Posterior vena cava (tissue), 2 donors: ENCODE data around the gene PLLP. TPM values are rescaled to one million over a fixed set of nuclear protein-coding genes. Genes with fewer than 3 reads are reported as not detected.
A peak's percentile ranks its signal among the peaks of the same experiment; 100 is the strongest.

Experiments
- DNase-seq: peaks from one replicate; pipeline ENCODE4 v3.0.0-alpha.2; 2020; ENCODE audit warnings: low spot score
- intact Hi-C, 2 donors: fragments of 100-400 bp; cut with DNase I; formaldehyde crosslinking; loops; one replicate each; pipeline versions ENCODE4 v1.14.1 to v1.14.2; 2022 to 2023
- long read RNA-seq, 2 donors: library from polyadenylated mRNA; unstranded; transcript quantifications; one replicate each; pipeline ENCODE4 v2.0.0, GENCODE V29; 2020 to 2021
- total RNA-seq, 2 donors: library from RNA; stranded (reverse); fragmentation: NEBNext Ultra II Directional; extraction: Animal tissue kit (Norgen Biotek cat#: 25700); gene quantifications; one replicate each; pipeline ENCODE4 v1.2.1, GENCODE V29; 2021
- donor health status: DM: yes; HTN: yes; CAD: no.
- donor health status: DM: yes; HTN: yes; CAD: no.

The PLLP gene, protein sequence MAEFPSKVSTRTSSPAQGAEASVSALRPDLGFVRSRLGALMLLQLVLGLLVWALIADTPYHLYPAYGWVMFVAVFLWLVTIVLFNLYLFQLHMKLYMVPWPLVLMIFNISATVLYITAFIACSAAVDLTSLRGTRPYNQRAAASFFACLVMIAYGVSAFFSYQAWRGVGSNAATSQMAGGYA
- total RNA-seq, result 1 to 10 TPM; 1.7 to 3.8 TPM
- long read RNA-seq, donor 1, partial matches to known transcripts, result 0 of 1 reads
- long read RNA-seq, donor 1, other reads (novel, unspliced or antisense), result 0 of 1 reads
- long read RNA-seq, donor 2, transcript PLLP-201 (4 exons, 1,512 nt), result major isoform, 12 of 12 reads
- long read RNA-seq, donor 2, partial matches to known transcripts, result 0 of 12 reads
- long read RNA-seq, donor 2, other reads (novel, unspliced or antisense), result 0 of 12 reads

GRCh38 chr16:57284209-57284951 is at the start of gene PLLP:
Gene PLLP, minus strand, starts transcription at chr16:57284672. Its CDS starts 132 bp downstream, at chr16:57284540.
- intact Hi-C loops, result no loop called here
- DNase-seq, result no peak

GRCh38 chr16:57333402-57333801 is 48.9 kb upstream of the PLLP start:
- intact Hi-C loops, result loop anchor here in 1 of 2 donors (5.0 kb wide), 1 partner anchor 34 kb away; no protein-coding TSS in a partner anchor
- no peak for DNase-seq

DNA sequence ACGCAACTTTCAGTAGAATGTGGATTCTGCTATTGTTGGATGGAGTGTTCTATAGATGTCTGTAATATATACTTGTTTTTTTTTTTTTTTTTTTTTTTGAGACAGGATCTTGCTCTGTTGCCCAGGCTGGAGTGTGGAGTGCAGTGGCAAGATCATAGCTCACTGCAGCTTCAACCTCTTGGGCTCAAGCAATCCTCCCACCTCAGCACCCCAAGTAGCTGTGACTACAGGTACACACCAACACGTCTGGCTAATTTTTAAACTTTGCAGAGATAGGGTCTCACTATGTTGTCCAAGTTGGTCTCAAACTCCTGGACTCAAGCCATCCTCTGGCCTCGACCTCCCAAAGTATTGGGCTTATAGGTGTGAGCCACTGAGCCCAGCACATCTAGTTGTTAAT is 46.9 kb upstream of the PLLP start:
- intact Hi-C loops, result loop anchor here in 1 of 2 donors (5.0 kb wide), 1 partner anchor 36 kb away; no protein-coding TSS in a partner anchor
- DNase-seq, result no peak

DNA sequence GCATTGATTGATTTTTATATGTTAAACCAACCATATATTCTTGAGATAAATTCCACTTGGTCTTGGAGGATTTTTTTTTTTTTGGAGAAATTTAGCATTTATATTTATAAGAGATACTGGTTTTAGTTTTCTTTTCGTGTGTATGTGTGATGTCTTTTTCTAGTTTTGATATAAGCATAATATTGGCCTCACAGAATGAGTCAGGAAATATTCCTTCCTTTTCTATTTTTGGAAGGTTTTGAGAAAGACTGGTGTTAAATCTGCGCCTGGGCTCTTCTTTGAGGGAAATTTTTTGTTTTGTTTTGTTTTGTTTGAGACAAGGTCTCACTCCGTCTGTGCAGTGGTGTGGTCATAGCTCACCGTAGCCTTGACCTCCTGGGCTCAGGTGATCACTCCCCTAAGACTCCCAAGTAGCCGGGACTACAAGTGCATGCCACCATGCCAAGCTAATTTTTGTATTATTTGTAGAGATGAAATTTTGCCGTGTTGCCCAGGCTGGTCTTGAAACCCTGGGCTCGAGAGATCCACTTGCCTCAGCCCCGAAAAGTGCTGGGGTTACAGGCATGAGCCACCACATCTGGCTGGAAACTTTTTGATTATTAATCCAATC is 45.4 kb upstream of the PLLP start:
- no peak for DNase-seq
- intact Hi-C loops, result loop anchor here in 1 of 2 donors (5.0 kb wide), 1 partner anchor 37 kb away; no protein-coding TSS in a partner anchor

DNA sequence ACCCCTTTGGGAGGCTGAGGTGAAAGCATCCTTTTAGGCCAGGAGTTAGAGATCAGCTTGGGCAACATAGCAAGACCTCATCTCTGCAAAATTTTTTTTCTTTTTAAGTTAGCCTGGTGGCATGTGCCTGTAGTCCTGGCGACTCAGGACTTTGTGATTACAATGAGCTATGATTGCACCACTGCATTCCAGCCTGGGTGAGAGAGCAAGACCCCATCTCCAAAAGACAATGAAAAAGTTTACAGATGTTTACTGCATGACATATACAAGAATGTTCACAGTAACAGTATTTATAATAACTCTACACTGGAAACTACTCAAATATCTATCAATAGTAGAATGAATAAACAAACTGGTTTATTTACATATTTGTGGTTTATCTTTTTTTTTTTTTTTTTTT is 41.0 kb upstream of the PLLP start:
- DNase-seq, result no peak
- intact Hi-C loops, result no loop called here

- intact Hi-C loops, result no loop called here
- DNase-seq, result no peak
These were observed 40.3 kb upstream of the PLLP start for GRCh38 chr16:57324749-57325148.

GRCh38 chr16:57319646-57320045 is 35.2 kb upstream of the PLLP start:
- DNase-seq, result no peak
- intact Hi-C loops, result no loop called here

- peak; percentile 58 for DNase-seq
- intact Hi-C loops, result no loop called here
These were observed 33.9 kb upstream of the PLLP start for GRCh38 chr16:57318240-57318970.

DNA sequence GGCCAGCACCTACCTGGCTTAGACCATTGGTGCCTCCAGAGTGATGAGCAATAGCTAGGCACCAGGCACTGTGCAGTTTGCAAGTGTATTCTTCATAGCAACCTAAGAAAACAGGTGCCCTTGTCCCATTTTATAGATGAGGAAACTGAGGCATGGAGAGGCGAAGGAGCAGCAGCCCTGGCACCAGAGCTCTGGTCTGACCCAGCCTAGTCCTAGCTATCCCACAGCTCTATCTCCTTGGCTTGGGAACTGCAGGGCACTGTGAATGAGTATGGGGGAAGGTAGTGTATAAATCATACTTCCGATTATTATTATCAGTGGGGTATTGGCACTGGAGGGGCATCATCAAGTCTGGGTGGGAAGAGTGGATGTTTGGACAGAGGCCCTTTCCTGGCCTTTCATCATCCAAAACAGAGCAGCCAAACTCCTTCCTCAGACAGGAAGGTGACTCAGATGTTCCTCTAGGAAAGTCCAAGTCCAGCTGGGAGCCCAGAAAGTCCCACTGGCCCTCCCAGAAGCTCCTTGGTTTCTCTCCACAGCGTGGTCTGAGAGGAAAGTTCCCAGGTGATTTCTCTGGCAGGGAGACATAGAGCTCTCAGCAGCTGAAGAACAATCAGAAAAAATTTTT is 32.0 kb upstream of the PLLP start:
- peak; percentile 83 for DNase-seq
- intact Hi-C loops, result no loop called here

GRCh38 chr16:57315416-57315815 is 30.9 kb upstream of the PLLP start:
- intact Hi-C loops, result no loop called here
- DNase-seq, result peak; percentile 10

GRCh38 chr16:57314161-57314785 is 29.8 kb upstream of the PLLP start:
- DNase-seq, result peak; percentile 24
- intact Hi-C loops, result no loop called here

- intact Hi-C loops, result no loop called here
- no peak for DNase-seq
These were observed 29.0 kb upstream of the PLLP start for GRCh38 chr16:57313509-57313908.

GRCh38 chr16:57310801-57311200 is 26.3 kb upstream of the PLLP start:
- peak; percentile 50 for DNase-seq
- intact Hi-C loops, result no loop called here

DNA sequence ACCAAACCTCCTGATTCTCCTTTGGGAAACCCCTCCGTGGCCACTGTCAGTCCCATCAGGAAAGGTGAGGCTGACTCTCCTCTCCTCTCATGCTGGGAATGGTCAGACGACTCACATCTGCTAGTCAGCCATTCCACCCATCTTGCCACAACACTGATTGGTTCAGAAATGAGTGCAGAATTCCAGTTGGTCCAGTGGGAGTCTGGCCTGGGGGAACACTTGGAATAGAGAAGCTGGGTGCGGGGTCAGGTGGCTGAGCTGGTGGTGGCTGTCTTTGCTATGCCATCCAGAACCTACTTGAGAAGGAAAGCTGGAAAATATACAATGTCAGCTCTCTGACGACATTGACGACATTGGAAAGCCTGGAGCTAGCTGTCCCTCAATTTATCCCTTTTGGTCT is 23.6 kb upstream of the PLLP start:
- peak; percentile 40 for DNase-seq
- intact Hi-C loops, result no loop called here

GRCh38 chr16:57307365-57307764 is 22.9 kb upstream of the PLLP start:
- intact Hi-C loops, result no loop called here
- peak; percentile 17 for DNase-seq

GRCh38 chr16:57306676-57307341 is 22.3 kb upstream of the PLLP start:
- intact Hi-C loops, result no loop called here
- DNase-seq, result peak; percentile 17

DNA sequence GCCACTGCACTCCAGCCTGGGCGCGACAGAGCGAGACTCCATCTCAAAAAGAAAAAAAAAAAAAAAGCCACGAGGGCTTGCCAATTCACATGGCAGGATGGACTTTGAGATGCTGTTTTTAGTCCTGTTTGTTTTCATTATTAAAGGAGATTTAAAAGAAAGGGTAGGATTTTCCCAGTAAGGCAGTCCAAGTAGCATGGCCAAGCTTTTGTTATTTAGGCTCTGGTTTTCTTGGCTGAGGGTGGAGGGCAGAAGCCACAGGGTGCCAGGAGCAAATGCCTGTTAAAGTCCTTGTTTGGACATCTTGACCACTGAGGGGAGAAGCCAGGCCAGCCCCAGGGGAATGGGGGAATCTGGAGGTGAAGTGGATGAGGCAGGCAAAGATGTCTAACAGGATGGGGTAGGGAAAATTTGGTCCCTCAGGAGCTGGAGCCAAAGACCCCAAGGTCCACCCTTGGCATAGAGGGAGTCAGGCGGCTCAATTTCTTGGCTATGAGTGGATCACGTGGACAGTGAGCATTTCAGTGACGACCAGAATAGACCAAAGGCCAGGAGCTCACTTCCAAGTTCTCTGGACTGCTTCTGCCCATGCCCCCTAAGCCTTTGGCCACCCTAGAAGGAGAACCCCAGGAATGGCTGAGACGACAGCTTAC is 20.8 kb upstream of the PLLP start:
- intact Hi-C loops, result loop anchor here in 1 of 2 donors (2.0 kb wide), 1 partner anchor 70 kb away; no protein-coding TSS in a partner anchor
- DNase-seq, result peak; percentile 88
